GM18519 (cell line): ENCODE measurements around the gene RNF113B.

ENCODE experiments used
- ATAC-seq: cut with Tn5 transposase; IDR thresholded peaks from one replicate; pipeline ENCODE4 v1.9.1; 2021; ENCODE audit warnings: mild to moderate bottlenecking, moderate library complexity; ENCODE audit not compliant: unreplicated experiment, low FRiP score

Gene RNF113B

GRCh38 chr13:98206946-98207345 lies 29.9 kb upstream of the RNF113B start:
- ATAC-seq, result no peak

- ATAC-seq, result no peak
Observed at GRCh38 chr13:98204546-98204945, 27.5 kb upstream of the RNF113B start.

GRCh38 chr13:98203646-98204326 lies 26.7 kb upstream of the RNF113B start:
- ATAC-seq, result no peak

- ATAC-seq, result no peak
Observed at GRCh38 chr13:98201984-98202383, 24.9 kb upstream of the RNF113B start.

GRCh38 chr13:98201189-98201588 lies 24.1 kb upstream of the RNF113B start:
- no peak for ATAC-seq

- ATAC-seq, result no peak
Observed at GRCh38 chr13:98200211-98200878, 23.3 kb upstream of the RNF113B start.

GRCh38 chr13:98199480-98199879 lies 22.4 kb upstream of the RNF113B start:
- no peak for ATAC-seq

GRCh38 chr13:98198683-98199082 lies 21.6 kb upstream of the RNF113B start:
- no peak for ATAC-seq

GRCh38 chr13:98195054-98195791 lies 18.2 kb upstream of the RNF113B start:
- ATAC-seq, result no peak

- ATAC-seq, result no peak
Observed at GRCh38 chr13:98192008-98192407, 14.9 kb upstream of the RNF113B start.

GRCh38 chr13:98190889-98191444 lies 13.9 kb upstream of the RNF113B start:
- no peak for ATAC-seq

GRCh38 chr13:98189841-98190505 lies 12.9 kb upstream of the RNF113B start:
- ATAC-seq, result no peak

GRCh38 chr13:98188544-98189166 lies 11.6 kb upstream of the RNF113B start:
- no peak for ATAC-seq

GRCh38 chr13:98187965-98188261 lies 10.8 kb upstream of the RNF113B start:
- ATAC-seq, result no peak

GRCh38 chr13:98187155-98187964 lies 10.3 kb upstream of the RNF113B start:
- no peak for ATAC-seq

- no peak for ATAC-seq
Observed at GRCh38 chr13:98184792-98185191, 7.7 kb upstream of the RNF113B start.

- no peak for ATAC-seq
Observed at GRCh38 chr13:98182589-98182988, 5.5 kb upstream of the RNF113B start.

- ATAC-seq, result no peak
Observed at GRCh38 chr13:98182153-98182552, 5.1 kb upstream of the RNF113B start.

- ATAC-seq, result no peak
Observed at GRCh38 chr13:98181111-98181815, 4.2 kb upstream of the RNF113B start.
